Inferior parietal cortex (tissue), 1 donor: ENCODE results near the gene LIN37.
"Not testable (repeated sequence)": the region's sequence is repeated elsewhere in the genome, so short reads cannot be mapped to it uniquely, and the experiment has no call there.

ENCODE experiments used
- DNase-seq: peaks from one replicate; pipeline ENCODE4 v3.0.0-alpha.2; 2016; ENCODE audit errors: extremely low spot score

The LIN37 gene

GRCh38 chr19:35789195-35789977, 41.0 kb downstream of the LIN37 start:
- DNase-seq, result no peak

DNA sequence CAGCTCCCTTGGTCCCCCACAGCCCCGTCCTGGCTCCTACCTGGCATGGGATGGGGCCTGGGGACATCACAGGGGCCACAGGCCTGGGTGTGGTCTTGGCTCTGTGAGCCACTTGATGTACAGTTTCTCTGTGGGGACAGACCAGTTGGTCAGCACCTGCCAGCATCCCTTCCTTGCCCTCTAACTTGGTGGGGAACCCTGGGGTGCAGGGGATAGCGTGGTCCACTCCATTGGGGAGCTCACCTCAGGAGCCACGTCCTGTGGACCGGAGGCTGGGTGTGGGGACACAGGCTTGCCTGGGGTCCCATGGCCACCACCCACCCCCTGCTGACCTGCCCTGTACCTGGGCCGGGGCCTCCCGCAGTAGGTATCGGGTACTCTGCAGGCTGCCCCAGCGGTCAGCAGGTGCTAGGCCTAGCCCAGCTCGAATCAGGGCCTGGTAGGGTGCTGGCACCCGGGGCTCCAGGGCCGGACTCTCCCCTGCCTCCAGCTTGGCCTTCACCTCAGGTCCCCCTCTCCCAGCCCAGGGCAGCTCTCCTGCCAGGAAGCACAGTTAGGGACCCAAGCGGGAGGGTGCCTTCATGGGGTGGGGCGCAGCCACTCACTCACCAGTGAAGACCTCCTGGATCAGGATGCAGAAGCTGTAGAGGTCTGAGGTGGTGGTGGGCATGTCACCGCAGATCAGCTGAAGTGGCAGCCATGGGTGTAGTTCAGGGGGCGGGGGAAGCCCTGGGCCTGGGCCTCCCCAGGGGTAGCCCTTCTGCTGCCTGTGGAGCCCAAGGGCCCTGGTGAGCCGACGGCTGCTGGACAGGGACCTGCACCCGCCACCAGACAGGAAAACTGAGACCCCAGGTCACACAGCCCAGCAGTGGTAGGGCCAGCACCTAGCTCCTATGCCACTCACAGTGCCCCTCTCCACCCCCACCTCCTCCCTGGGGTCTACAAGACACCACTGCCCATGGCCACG, 41.9 kb downstream of the LIN37 start:
- no peak for DNase-seq

DNA sequence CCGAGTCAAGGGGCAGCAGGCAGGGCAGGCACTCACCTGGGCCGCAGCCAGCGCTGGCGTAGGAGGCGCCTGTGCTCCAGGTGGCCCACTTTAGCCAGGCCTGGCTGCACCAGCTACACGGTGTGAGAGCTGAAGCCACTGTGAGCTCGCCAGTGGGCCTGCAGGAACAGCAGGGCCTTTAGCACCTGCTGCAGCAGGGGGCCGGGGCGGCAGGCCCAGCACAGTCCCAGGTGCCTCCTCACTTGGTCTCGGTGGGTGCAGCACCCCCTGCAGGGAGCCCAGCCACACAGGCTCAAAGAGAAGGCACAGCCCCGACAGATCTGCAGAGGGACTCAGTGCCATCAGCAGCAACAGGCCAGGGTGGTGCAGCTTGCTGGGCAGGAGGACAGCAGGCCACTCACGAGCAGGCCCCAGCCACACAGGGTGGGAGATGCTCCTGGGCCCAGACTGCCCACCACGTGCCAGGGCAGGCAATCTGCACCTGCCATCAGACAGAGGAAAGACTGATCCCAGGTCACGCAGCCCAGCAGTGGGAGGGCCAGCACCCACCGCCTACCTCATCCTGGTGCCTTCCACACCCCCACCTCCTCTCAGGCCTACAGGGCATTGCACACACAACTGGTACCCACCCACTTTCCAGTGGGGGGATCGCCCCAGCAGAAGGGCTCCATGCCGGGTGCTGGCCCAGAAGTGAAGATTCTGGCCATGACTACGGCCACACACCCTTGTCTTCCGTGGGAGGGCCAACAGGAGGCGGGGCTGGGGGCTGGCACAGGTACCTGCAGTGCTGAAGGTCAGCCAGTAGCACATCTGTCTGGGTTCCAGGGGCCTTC, 42.8 kb downstream of the LIN37 start:
- DNase-seq, result no peak

- DNase-seq, result no peak
Observed at GRCh38 chr19:35791814-35792279, 43.5 kb downstream of the LIN37 start.

GRCh38 chr19:35792312-35792711, 43.9 kb downstream of the LIN37 start:
- DNase-seq, result no peak

DNA sequence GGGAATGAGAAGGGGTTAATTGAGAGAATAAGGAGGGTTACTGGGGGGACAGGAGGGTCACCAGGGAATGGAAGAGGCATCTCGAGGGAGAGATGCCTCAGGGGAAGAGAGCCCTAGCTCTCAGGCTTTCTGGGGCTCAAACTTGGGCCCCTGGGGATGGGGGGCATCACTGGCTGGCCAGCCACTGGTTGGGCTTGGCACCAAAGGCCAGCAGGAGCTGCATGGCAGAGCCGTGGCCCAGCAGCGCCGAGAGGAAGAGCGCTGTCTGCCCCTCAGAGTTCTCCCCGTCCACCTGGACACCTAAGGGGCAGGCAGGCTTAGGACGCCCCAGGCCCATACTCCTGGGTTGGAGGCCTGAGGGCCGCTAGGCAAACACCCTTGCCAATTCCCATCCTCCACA, 44.5 kb downstream of the LIN37 start:
- no peak for DNase-seq

DNA sequence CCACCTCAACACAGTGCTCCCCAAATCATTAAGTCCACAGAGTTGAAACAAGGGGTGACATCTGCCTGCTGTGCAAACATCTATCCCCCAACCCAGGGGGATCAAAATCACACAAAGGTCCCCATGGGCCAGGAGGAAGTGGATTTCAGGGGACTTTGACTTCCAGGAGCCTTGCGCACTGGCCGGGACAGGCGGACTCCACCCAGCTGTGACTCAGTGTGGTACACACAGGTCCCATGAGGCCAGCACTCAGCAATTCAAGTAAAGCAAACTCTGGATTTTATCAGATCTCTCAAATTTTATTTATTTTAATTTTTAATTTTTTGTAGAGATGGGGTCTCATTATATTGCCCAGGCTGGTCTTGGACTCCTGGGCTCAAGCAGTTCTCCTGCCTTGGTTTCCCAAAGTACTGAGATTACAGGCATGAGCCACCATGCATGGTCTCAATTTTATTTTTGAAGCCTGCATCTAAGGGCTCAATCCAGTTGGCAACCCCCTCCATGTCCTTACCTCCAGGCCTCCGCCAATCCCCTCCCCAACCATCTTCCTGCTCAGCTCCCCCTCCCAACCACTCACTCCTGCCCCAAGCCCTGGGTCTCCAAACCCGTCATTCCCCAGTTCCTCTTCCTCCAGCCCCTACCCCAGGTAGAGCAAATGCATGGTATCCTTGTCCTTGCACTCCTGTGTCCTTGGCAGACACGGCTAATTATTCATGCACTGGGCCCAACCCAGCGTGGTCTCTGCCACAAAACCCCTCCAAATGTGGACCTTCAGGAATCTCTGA, 45.2 kb downstream of the LIN37 start:
- DNase-seq, result no peak

DNA sequence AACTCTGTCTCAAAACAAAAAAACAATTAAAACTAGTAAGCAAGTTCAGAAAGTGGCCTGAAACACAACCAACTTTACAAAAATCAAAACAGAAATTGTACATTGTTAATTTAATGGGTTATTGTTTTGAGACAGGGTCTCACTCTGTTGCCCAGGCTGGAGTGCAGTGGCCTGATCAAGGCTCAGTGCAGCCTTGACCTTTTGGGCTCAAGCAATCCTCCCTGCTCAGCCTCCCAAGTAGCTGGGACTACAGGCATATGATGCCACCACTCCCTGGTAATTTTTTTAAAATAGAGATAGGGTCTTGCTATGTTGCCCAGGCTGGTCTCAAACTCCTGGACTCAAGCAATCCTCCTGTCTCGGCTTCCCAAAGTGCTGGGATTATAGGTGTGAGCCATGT, 47.2 kb downstream of the LIN37 start:
- not testable (repeated sequence) for DNase-seq

- no peak for DNase-seq
Observed at GRCh38 chr19:35796645-35797542, 48.5 kb downstream of the LIN37 start.

GRCh38 chr19:35797663-35798062, 49.3 kb downstream of the LIN37 start:
- DNase-seq, result peak; percentile 40

GRCh38 chr19:35801828-35802227, 53.5 kb downstream of the LIN37 start:
- DNase-seq, result no peak
